K562 (cell line): ENCODE results near the gene GTPBP1. TPM values are rescaled to one million over a fixed set of nuclear protein-coding genes. Genes with fewer than 3 reads are reported as not detected.
A peak's percentile ranks its signal among the peaks of the same experiment; 100 is the strongest.

ENCODE experiments used
- ATAC-seq: fragments of 200-7000 bp; cut with Tn5 transposase; 3 replicates; pipeline ENCODE4 v1.9.1; 2020; ENCODE audit warnings: moderate library complexity
- BruUV-seq: library from RNA; stranded (reverse); fragments of 400-500 nt; replicated peaks from 2 replicates; lab custom pipeline; 2021; lab: Mats Ljungman, UMichigan
- CTCF ChIA-PET: fragments of 300-600 bp; formaldehyde crosslinking; extraction: SDS; loops from one replicate; lab custom pipeline; 2021; ENCODE audit warnings: low intra/inter-chr PET ratio; lab: Yijun Ruan, JAX
- POLR2A ChIA-PET: fragments of 300-600, 350-650 bp; sonication (Branson Sonifier 250); formaldehyde crosslinking; extraction: SDS; loops from one replicate; lab custom pipeline; 2021; ENCODE audit warnings: antibody characterized with exemption, inconsistent platforms; lab: Yijun Ruan, JAX
- DNase-seq, 4 experiments: peaks; one replicate each; pipeline versions ENCODE4 v3.0.0 to v3.0.0-alpha.2; 2011 to 2018; ENCODE audit warnings: low spot score in 3 of 4, mixed read lengths in 3 of 4; ENCODE audit errors: extremely low read depth in 1 of 4
- FAIRE-seq: peaks from 2 replicates; lab custom pipeline; 2011; peaks lifted over from hg19 to GRCh38; lab: Jason Lieb, UNC
- H2AFZ ChIP-seq: 2 replicates; pipeline ENCODE4 v1.6.0; 2011; ENCODE audit warnings: low read depth, low read length, control low read depth, inconsistent platforms
- H3K27ac ChIP-seq: fragments of 200-600 bp; 3 replicates; pipeline ENCODE4 v1.8.0; 2011; ENCODE audit warnings: low read depth, mild to moderate bottlenecking, control low read depth, inconsistent platforms, low read length, moderate library complexity, mixed read lengths; ENCODE audit errors: extremely low read depth
- H3K27me3 ChIP-seq, 2 experiments: fragments of 300-600 bp in 1 of 2; 2 replicates in 1 of 2; 3 replicates in 1 of 2; pipeline versions ENCODE4 v1.6.0 to v1.8.0; 2011; ENCODE audit warnings: inconsistent platforms in 2 of 2, low read length in 2 of 2, mild to moderate bottlenecking in 1 of 2, mixed read lengths in 1 of 2, moderate library complexity in 1 of 2; ENCODE audit not compliant: control insufficient read depth in 2 of 2, insufficient read depth in 2 of 2
- H3K36me3 ChIP-seq: fragments of 300-600 bp; 3 replicates; pipeline ENCODE4 v1.8.0; 2011; ENCODE audit warnings: mild to moderate bottlenecking, low read length, inconsistent platforms; ENCODE audit not compliant: control insufficient read depth, insufficient read depth
- H3K4me1 ChIP-seq, 2 experiments: fragments of 200-600 bp in 1 of 2; replicated peaks in 1 of 2; 2 replicates in 1 of 2; 3 replicates in 1 of 2; pipeline versions ENCODE4 v1.5.1 to v1.8.0; 2011; ENCODE audit warnings: inconsistent platforms in 2 of 2, low read length in 2 of 2, mild to moderate bottlenecking in 1 of 2, mixed read lengths in 1 of 2, moderate library complexity in 1 of 2; ENCODE audit not compliant: control insufficient read depth in 2 of 2, insufficient read depth in 2 of 2
- H3K4me2 ChIP-seq: 2 replicates; pipeline ENCODE4 v1.6.1; 2011; ENCODE audit warnings: low read length, control low read depth, inconsistent platforms, mixed read lengths; ENCODE audit not compliant: insufficient read depth
- H3K4me3 ChIP-seq: fragments of 200-600 bp; sonication (generic), shearing (Covaris generic); 2 replicates; pipeline ENCODE4 v1.5.1; 2016; ENCODE audit warnings: control low read depth, inconsistent platforms
- H3K79me2 ChIP-seq: fragments of 200-600 bp; 3 replicates; pipeline ENCODE4 v1.8.0; 2011; ENCODE audit warnings: low read length, inconsistent platforms; ENCODE audit not compliant: control insufficient read depth, insufficient read depth
- H3K9ac ChIP-seq, 2 experiments: 2 replicates each; pipeline versions ENCODE4 v1.6.0 to v1.6.1; 2011; ENCODE audit warnings: low read depth in 2 of 2, low read length in 2 of 2, control low read depth in 1 of 2, inconsistent platforms in 1 of 2, mild to moderate bottlenecking in 1 of 2, mixed read lengths in 1 of 2; ENCODE audit not compliant: insufficient read depth in 1 of 2
- H3K9me1 ChIP-seq: one replicate; pipeline ENCODE4 v1.6.0; 2011; ENCODE audit warnings: inconsistent platforms, mild to moderate bottlenecking, low read length, moderate library complexity; ENCODE audit not compliant: control insufficient read depth, insufficient read depth
- H3K9me3 ChIP-seq: replicated peaks from 2 replicates; pipeline ENCODE4 v1.5.1; 2011; ENCODE audit warnings: low read depth, low read length, inconsistent platforms; ENCODE audit not compliant: control insufficient read depth, insufficient read depth
- H4K20me1 ChIP-seq: replicated peaks from 2 replicates; pipeline ENCODE4 v1.6.1; 2011; ENCODE audit warnings: low read length, inconsistent platforms, mixed read lengths; ENCODE audit not compliant: control insufficient read depth, insufficient read depth
- BHLHE40 ChIP-seq: IDR thresholded peaks from 2 replicates; pipeline ENCODE4 v1.6.1; 2011; ENCODE audit warnings: low read length, improper control_type of control experiment
- CTBP1 ChIP-seq: fragments of 450-650 bp; IDR thresholded peaks from 2 replicates; pipeline ENCODE4 v1.6.1; 2016; ENCODE audit warnings: borderline replicate concordance
- FOSL1 ChIP-seq: fragments of 200-800 bp; sonication (Bioruptor generic); conservative IDR thresholded peaks from 2 replicates; pipeline ENCODE4 v1.6.1; 2016; ENCODE audit warnings: missing genetic modification characterization, missing compliant biosample characterization
- JUN ChIP-seq, 2 experiments: sonication (generic) in 1 of 2; formaldehyde crosslinking in 1 of 2; IDR thresholded peaks; 2 replicates each; pipeline versions ENCODE4 v1.6.1 to v1.8.0; 2012 to 2022; ENCODE audit warnings: borderline replicate concordance in 2 of 2, mild to moderate bottlenecking in 2 of 2, improper control_type of control experiment in 1 of 2, low read depth in 1 of 2, low read length in 1 of 2, missing genetic modification reagents in 1 of 2
- JUND ChIP-seq, 2 experiments: IDR thresholded peaks; 2 replicates in 1 of 2; 3 replicates in 1 of 2; pipeline ENCODE4 v1.6.1; 2011; ENCODE audit warnings: borderline replicate concordance in 2 of 2, low read depth in 2 of 2, low read length in 2 of 2, improper control_type of control experiment in 1 of 2, missing biosample characterization in 1 of 2, missing genetic modification characterization in 1 of 2, missing genetic modification reagents in 1 of 2
- MAFK ChIP-seq: IDR thresholded peaks from 2 replicates; pipeline ENCODE4 v1.6.1; 2011; ENCODE audit warnings: low read length, improper control_type of control experiment
- NFIC ChIP-seq: fragments of 450-650 bp; IDR thresholded peaks from 2 replicates; pipeline ENCODE4 v1.6.1; 2017; ENCODE audit warnings: mild to moderate bottlenecking, inconsistent platforms
- OTX1 ChIP-seq: fragments of 450-650 bp; formaldehyde crosslinking; IDR thresholded peaks from 2 replicates; pipeline ENCODE4 v1.4.0; 2022; ENCODE audit warnings: mild to moderate bottlenecking
- RB1 ChIP-seq: fragments of 450-650 bp; IDR thresholded peaks from 2 replicates; pipeline ENCODE4 v1.6.1; 2017; ENCODE audit warnings: low read depth, mild to moderate bottlenecking
- RCOR1 ChIP-seq, 2 experiments: IDR thresholded peaks; 2 replicates each; pipeline ENCODE4 v1.6.1; 2012; ENCODE audit warnings: low read depth in 2 of 2, low read length in 2 of 2, borderline replicate concordance in 1 of 2, improper control_type of control experiment in 1 of 2
- ZEB2 ChIP-seq: fragments of 450-650 bp; IDR thresholded peaks from 2 replicates; pipeline ENCODE4 v1.6.1; 2016
- ZNF436 ChIP-seq: fragments of 250-450, 450-650 bp; sonication (Bioruptor Pico); formaldehyde crosslinking; IDR thresholded peaks from 2 replicates; pipeline ENCODE4 v1.7.0; 2020; ENCODE audit warnings: mild to moderate bottlenecking
- WGBS: fragments of 100-300 bp; shearing (Covaris generic); methylation state at CpG from one replicate; pipeline ENCODE4 v1.1.6; 2016; ENCODE audit warnings: low coverage, mixed read lengths; ENCODE audit not compliant: insufficient coverage; ENCODE audit errors: missing lambda C conversion rate; 5-methylcytosine and 5-hydroxymethylcytosine counted together
- in situ Hi-C: fragments of 300-500 bp; cut with MboI; formaldehyde crosslinking; loops from 4 replicates; pipeline ENCODE4 v1.15.0; 2018; ENCODE audit warnings: inconsistent platforms, mixed read lengths
- intact Hi-C: fragments of 100-400 bp; cut with micrococcal nuclease; formaldehyde crosslinking; loops from 2 replicates; pipeline ENCODE4 v1.14.2; 2022
- polyA plus RNA-seq, 8 experiments: library from polyadenylated mRNA; depleted of rRNA in 4 of 8; stranded (reverse) in 5 of 8; unstranded in 3 of 8; fragments of >200 nt; fragmentation: Nextera tagmentation in 2 of 8; fragmentation: Illumina TruSeq in 1 of 8; extraction: Ambion mirVana in 2 of 8; extraction: Trizol in 1 of 8; gene quantifications; 2 replicates each; pipeline versions ENCODE4 v1.2.1 to v1.2.3, GENCODE V29; 2011 to 2014; ENCODE audit warnings: inconsistent platforms in 1 of 8, missing spikeins in 1 of 8
- total RNA-seq, 7 experiments: library from RNA; depleted of rRNA in 6 of 7; stranded (reverse); fragments of >200 nt in 6 of 7; fragmentation: Illumina TruSeq in 2 of 7; extraction: Trizol in 2 of 7; gene quantifications; 2 replicates each; pipeline versions ENCODE4 v1.2.1 to v1.2.3, GENCODE V29; 2011 to 2021; ENCODE audit warnings: low replicate concordance in 1 of 7
- TF ChIP-seq, protein P1 (sequence below): IDR thresholded peaks from 2 replicates; pipeline ENCODE4 v1.6.1; 2011; ENCODE audit warnings: borderline replicate concordance, low read depth, mild to moderate bottlenecking, moderate library complexity, low read length; ENCODE audit not compliant: insufficient read depth, poor library complexity, severe bottlenecking
- TF ChIP-seq, protein P2 (sequence below), 3 experiments: IDR thresholded peaks in 2 of 3; conservative IDR thresholded peaks in 1 of 3; 2 replicates each; pipeline ENCODE4 v1.5.1; 2011 to 2012; ENCODE audit warnings: low read length in 3 of 3, mild to moderate bottlenecking in 3 of 3, control low read depth in 2 of 3, improper control_type of control experiment in 1 of 3, inconsistent platforms in 1 of 3, low read depth in 1 of 3, mixed read lengths in 1 of 3, moderate library complexity in 1 of 3; ENCODE audit not compliant: insufficient read depth in 2 of 3
- TF ChIP-seq, protein P3 (sequence below): fragments of 250-450 bp; sonication (Bioruptor Pico); IDR thresholded peaks from 2 replicates; pipeline ENCODE4 v1.8.0; 2022; ENCODE audit warnings: moderate library complexity, mild to moderate bottlenecking, inconsistent platforms

GTPBP1 gene
- total and polyA plus RNA-seq, 9 of the 15 experiments (the other 6 are each of a cell fraction or from before 2014, with no cell fraction given): 0.83 to 53.2 (median 23.3) TPM

DNA sequence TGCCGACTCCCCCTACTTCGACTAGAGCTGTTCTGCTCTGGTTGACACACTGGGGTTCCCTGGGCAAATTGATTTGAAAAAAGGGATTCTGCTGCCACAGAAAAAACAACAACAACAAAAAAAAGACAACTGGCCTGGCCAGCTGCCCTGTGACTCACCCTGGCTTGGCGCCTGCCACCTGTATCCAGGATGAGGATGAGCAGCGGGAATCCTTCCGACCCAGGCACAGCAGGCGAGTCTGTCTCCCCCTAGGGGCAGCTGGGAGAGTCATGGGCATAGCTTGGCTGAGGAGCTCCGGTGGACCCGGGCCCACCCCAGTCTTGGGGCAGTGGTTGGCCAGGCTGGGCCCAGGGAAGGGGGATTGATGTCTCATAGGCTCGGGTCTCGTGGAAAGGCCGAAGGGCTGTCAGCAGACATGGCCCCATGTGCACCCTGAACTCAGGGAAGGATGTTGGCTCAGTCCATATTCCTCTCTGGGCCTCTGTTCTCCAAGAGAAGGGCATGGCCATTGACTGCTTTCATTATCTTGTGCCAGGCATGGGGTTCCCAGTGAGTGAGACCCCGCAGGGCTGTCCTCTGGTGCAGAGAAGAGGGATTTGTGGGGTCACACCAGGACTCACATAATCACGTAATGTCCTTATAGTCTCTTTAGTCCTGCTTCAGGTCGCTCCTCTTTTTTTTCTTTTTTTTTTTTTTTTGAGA lies 60.5 kb downstream of the GTPBP1 start:
- in situ Hi-C loops: loop anchor here (5.0 to 10.0 kb wide), 2 partner anchors 86 to 239 kb away; no protein-coding TSS in a partner anchor
- Histone ChIP-seq H3K27ac (no peak overlapping the region), H3K9ac (0 out of 4 replicates have a peak overlapping the region, but pooled peaks of 1 of the 2 experiments have one; percentile 40), H3K4me3 (no peak overlapping the region), H2AFZ (no peak overlapping the region), H3K4me1 (peaks cover 0 to 17% of the 10 kb centered on the region in 2 experiments; a peak in 3 of 5 replicates), H4K20me1 (no peaks in the 10 kb centered on the region), H3K9me1 (no peaks in the 10 kb centered on the region), H3K79me2 (no peaks in the 10 kb centered on the region), H3K9me3 (no peaks in the 10 kb centered on the region), H3K36me3 (no peaks in the 10 kb centered on the region), H3K4me2 (no peak overlapping the region), H3K27me3 (no peaks in the 10 kb centered on the region)
- peak; percentile 52 for FAIRE-seq
- ATAC-seq: peak; percentile 82
- POLR2A ChIA-PET: interaction anchor here (1.5 kb wide), 1 partner anchor 10 kb away, joined by 7 read pairs; the partner anchor contains the start of gene SUN2
- DNase-seq: peak; percentile 45 to 59 (median 51)
- intact Hi-C loops: loop anchor here (5.0 to 10.0 kb wide), 4 partner anchors 76 to 356 kb away; partner anchors contain the start of genes CBX6 and NPTXR
- CTCF ChIA-PET: interaction anchor here (0.6 kb wide), 3 partner anchors 12 to 96 kb away, joined by 3 to 6 read pairs (median 3); no protein-coding TSS in a partner anchor
- BruUV-seq: no TSS peak
- WGBS: 32% methylated on average over 9 of the region's 14 CpGs
- 0 out of 2 replicates have a peak, but pooled peaks have one; percentile 15 for TF ChIP-seq BHLHE40
- TF ChIP-seq, protein P1, sequence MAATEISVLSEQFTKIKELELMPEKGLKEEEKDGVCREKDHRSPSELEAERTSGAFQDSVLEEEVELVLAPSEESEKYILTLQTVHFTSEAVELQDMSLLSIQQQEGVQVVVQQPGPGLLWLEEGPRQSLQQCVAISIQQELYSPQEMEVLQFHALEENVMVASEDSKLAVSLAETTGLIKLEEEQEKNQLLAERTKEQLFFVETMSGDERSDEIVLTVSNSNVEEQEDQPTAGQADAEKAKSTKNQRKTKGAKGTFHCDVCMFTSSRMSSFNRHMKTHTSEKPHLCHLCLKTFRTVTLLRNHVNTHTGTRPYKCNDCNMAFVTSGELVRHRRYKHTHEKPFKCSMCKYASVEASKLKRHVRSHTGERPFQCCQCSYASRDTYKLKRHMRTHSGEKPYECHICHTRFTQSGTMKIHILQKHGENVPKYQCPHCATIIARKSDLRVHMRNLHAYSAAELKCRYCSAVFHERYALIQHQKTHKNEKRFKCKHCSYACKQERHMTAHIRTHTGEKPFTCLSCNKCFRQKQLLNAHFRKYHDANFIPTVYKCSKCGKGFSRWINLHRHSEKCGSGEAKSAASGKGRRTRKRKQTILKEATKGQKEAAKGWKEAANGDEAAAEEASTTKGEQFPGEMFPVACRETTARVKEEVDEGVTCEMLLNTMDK: peak; percentile 83
- TF ChIP-seq ZNF436: no peak
- TF ChIP-seq ZEB2: peak; percentile 57; the same call in 1 of the 2 replicates
- no peak for TF ChIP-seq OTX1 (CRISPR knock-in tag)
- TF ChIP-seq MAFK: no peak
- TF ChIP-seq CTBP1: peak; percentile 72
- TF ChIP-seq JUND (IDR thresholded peaks at IDR 0.05; ENCODE audit: borderline replicate concordance, low read depth, low read length): 0 out of 2 replicates have a peak, but pooled peaks have one; percentile 20
- no peak; the same call in 2 of the 3 replicates for TF ChIP-seq JUND (tag; IDR thresholded peaks at IDR 0.05; ENCODE audit: borderline replicate concordance, low read depth, low read length)
- TF ChIP-seq, protein P2, sequence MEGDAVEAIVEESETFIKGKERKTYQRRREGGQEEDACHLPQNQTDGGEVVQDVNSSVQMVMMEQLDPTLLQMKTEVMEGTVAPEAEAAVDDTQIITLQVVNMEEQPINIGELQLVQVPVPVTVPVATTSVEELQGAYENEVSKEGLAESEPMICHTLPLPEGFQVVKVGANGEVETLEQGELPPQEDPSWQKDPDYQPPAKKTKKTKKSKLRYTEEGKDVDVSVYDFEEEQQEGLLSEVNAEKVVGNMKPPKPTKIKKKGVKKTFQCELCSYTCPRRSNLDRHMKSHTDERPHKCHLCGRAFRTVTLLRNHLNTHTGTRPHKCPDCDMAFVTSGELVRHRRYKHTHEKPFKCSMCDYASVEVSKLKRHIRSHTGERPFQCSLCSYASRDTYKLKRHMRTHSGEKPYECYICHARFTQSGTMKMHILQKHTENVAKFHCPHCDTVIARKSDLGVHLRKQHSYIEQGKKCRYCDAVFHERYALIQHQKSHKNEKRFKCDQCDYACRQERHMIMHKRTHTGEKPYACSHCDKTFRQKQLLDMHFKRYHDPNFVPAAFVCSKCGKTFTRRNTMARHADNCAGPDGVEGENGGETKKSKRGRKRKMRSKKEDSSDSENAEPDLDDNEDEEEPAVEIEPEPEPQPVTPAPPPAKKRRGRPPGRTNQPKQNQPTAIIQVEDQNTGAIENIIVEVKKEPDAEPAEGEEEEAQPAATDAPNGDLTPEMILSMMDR (IDR thresholded peaks at IDR 0.05 in 2 of 3, conservative IDR thresholded peaks at IDR 0.05 in 1 of 3; ENCODE audit: insufficient read depth in 2 of 3, low read depth in 1 of 3, low read length in 3 of 3): peak; percentile 60 to 77 (median 63)
- TF ChIP-seq, protein P3, sequence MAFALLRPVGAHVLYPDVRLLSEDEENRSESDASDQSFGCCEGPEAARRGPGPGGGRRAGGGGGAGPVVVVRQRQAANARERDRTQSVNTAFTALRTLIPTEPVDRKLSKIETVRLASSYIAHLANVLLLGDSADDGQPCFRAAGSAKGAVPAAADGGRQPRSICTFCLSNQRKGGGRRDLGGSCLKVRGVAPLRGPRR (CRISPR knock-in tag): no peak
- peak; percentile 51 for TF ChIP-seq FOSL1 (tag)
- TF ChIP-seq RCOR1 (IDR thresholded peaks at IDR 0.05; ENCODE audit: borderline replicate concordance in 1 of 2, low read depth in 2 of 2, low read length in 2 of 2): peak in 1 of 2 experiments; percentile 61; a peak in 2 of 4 replicates
- TF ChIP-seq RB1: 0 out of 2 replicates have a peak, but pooled peaks have one; percentile 28
- peak; percentile 39; the same call in 1 of the 2 replicates for TF ChIP-seq NFIC
- 0 out of 2 replicates have a peak, but pooled peaks have one; percentile 35 for TF ChIP-seq JUN (IDR thresholded peaks at IDR 0.05; ENCODE audit: borderline replicate concordance, low read depth, low read length)
- TF ChIP-seq JUN (CRISPR knock-in tag; IDR thresholded peaks at IDR 0.05; ENCODE audit: borderline replicate concordance): no peak
